ENCODE data around the gene WLS. TPM values are rescaled to one million over a fixed set of nuclear protein-coding genes. Genes with fewer than 3 reads are reported as not detected.

WLS gene
- total and polyA plus RNA-seq, 9 donors, result 42.2 to 303 (median 120) TPM

DNA sequence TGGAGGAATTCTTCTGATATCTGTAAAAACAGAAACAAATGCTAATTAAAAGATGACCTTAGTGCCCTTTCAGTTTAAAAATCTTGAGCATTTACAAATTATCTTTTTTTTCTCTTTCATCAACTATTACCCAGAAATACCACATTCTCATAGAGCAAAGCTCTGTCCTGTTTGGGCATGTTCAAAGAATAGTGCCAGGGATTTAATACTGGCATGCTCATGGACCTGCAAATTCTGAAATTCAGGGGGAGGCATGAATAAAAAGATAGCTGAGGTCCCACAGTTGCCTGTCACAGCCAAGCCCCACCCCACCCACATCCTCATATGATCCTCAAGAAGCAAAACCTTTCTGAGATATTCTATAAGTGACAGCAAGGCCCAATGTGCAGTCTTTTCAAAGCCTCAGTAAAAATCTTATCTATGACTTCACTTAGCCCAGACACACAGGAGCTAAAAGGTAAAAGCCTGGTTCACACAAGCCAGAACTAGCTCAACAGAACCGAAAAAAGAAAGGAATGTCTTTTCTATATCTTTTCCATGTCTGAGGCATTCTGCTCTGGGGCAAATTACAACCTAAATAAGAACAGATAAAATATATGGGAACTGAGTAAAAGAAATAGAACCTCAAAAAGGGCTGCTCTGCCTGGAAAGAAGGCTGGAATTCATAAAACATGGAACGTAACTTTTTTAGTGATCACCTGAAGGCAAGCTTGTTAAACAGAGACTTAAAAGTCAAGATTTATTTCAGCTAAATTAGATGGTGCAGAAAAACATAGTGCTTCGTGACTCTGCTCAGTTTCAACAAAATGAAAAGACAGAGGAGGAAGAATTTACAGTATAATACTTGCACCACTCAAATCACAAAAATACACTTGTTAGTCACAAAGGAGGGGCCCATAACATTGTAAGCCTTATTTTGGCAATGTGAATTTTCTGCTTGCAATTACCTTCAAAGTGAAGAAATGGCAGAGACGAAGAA lies 11.0 kb downstream of the WLS start:
- 53 to 65% (median 58%) methylated on average over 4 of the region's 4 CpGs for WGBS, 3 donors
- H3K9me3 ChIP-seq, result no peaks in the 10 kb centered on the region
- H3K36me3 ChIP-seq, result no peaks in the 10 kb centered on the region
- no peak for TF ChIP-seq EP300 (IDR thresholded peaks at IDR 0.05)
- no peak overlapping the region for H3K4me3 ChIP-seq
- intact Hi-C loops (cut with DNase I), result loop anchor here in 1 of 4 donors (10.0 kb wide), 1 partner anchor 46 kb away; no protein-coding TSS in a partner anchor
- no peak for DNase-seq
- H3K27ac ChIP-seq, result no peak overlapping the region
- peaks cover 12% of the 10 kb centered on the region for H3K4me1 ChIP-seq (ENCODE audit: insufficient read depth)
- no peaks in the 10 kb centered on the region for H3K27me3 ChIP-seq

DNA sequence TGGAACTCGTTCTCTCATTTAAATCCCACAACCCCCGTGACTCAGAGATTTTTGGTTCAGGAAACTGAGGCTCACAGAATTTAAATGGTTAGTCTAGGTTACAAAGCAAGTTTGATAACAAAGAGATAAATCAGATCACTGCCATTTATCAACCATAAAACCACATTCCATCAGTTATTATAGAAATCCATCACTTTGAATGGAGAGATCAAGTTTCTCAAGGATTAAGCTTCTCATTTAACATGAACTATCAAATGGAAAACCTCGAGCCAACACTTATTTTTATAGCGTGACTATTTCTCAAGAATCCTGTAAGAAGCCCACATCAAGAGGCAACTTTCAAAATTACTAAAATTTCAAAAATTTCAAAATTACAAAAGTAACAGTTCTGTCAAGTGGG lies 11.9 kb downstream of the WLS start:
- Histone ChIP-seq H3K27ac (no peak overlapping the region), H3K9me3 (no peaks in the 10 kb centered on the region), H3K27me3 (no peaks in the 10 kb centered on the region), H3K4me1 (ENCODE audit: insufficient read depth) (peaks cover 13% of the 10 kb centered on the region), H3K4me3 (no peak overlapping the region), H3K36me3 (no peaks in the 10 kb centered on the region)
- intact Hi-C loops (cut with DNase I), result loop anchor here in 1 of 4 donors (10.0 kb wide), 1 partner anchor 46 kb away; no protein-coding TSS in a partner anchor
- TF ChIP-seq EP300 (IDR thresholded peaks at IDR 0.05), result no peak
- TF ChIP-seq, protein P1, sequence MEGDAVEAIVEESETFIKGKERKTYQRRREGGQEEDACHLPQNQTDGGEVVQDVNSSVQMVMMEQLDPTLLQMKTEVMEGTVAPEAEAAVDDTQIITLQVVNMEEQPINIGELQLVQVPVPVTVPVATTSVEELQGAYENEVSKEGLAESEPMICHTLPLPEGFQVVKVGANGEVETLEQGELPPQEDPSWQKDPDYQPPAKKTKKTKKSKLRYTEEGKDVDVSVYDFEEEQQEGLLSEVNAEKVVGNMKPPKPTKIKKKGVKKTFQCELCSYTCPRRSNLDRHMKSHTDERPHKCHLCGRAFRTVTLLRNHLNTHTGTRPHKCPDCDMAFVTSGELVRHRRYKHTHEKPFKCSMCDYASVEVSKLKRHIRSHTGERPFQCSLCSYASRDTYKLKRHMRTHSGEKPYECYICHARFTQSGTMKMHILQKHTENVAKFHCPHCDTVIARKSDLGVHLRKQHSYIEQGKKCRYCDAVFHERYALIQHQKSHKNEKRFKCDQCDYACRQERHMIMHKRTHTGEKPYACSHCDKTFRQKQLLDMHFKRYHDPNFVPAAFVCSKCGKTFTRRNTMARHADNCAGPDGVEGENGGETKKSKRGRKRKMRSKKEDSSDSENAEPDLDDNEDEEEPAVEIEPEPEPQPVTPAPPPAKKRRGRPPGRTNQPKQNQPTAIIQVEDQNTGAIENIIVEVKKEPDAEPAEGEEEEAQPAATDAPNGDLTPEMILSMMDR (IDR thresholded peaks at IDR 0.05), result no peak
- 75 to 95% (median 87%) methylated on average over 4 of the region's 4 CpGs for WGBS, 3 donors
- no peak for DNase-seq

DNA sequence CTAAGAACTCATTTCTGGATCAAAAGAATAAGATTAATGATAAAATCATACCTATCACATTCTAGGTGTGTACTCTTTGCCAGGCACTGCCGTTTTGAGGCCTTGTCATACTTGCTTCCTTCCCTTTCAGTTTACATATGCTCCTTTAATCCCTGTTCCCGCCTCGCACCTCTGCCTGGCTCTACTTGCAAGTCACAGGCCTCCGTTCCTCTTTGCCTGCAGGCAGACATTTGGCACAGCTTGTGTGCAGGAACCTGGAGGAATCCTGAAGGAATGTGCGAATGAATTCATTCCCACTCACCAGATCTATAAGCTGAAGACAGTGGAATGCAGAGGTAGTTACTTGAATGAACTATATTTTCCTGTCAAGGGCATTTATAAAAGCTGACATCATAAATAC lies 13.8 kb downstream of the WLS start:
- no peak overlapping the region for H3K27ac ChIP-seq
- H3K4me3 ChIP-seq, result no peak overlapping the region
- TF ChIP-seq EP300 (IDR thresholded peaks at IDR 0.05), result no peak
- TF ChIP-seq, protein P1 (IDR thresholded peaks at IDR 0.05), result no peak
- no peak for TF ChIP-seq POLR2A (IDR thresholded peaks at IDR 0.05)
- H3K4me1 ChIP-seq (ENCODE audit: insufficient read depth), result peaks cover 15% of the 10 kb centered on the region
- intact Hi-C loops (cut with DNase I), result no loop called here
- DNase-seq, result no peak
- 74 to 80% (median 78%) methylated on average over 5 of the region's 5 CpGs for WGBS, 3 donors
- H3K9me3 ChIP-seq, result no peaks in the 10 kb centered on the region
- H3K27me3 ChIP-seq, result no peaks in the 10 kb centered on the region
- H3K36me3 ChIP-seq, result no peaks in the 10 kb centered on the region

DNA sequence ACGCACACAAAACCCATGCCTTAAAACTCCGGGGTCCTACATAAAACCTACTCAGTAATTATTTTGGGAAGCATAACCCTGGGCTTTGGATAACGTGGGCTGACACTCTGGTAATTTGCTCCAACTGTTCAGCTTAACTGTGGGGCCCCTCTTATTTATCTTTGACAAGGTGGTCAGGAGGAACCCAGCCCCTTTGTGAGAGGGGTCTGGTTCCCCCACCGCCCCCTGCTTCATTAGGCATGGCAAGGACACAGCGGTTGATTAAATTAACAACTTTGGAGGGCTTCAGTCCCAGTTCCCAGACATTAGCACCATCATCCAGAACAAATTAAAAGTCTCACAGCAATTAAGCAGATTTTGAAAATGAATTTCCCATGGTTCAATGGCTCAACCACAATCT lies 14.7 kb downstream of the WLS start:
- no peak overlapping the region for H3K27ac ChIP-seq
- no peak for TF ChIP-seq EP300 (IDR thresholded peaks at IDR 0.05)
- TF ChIP-seq POLR2A (IDR thresholded peaks at IDR 0.05), result no peak
- TF ChIP-seq, protein P1 (IDR thresholded peaks at IDR 0.05), result no peak
- 93 to 94% (median 93%) methylated on average over 5 of the region's 5 CpGs for WGBS, 3 donors
- H3K27me3 ChIP-seq, result no peaks in the 10 kb centered on the region
- intact Hi-C loops (cut with DNase I), result no loop called here
- no peaks in the 10 kb centered on the region for H3K9me3 ChIP-seq
- no peaks in the 10 kb centered on the region for H3K36me3 ChIP-seq
- peaks cover 11% of the 10 kb centered on the region for H3K4me1 ChIP-seq (ENCODE audit: insufficient read depth)
- no peak for DNase-seq
- H3K4me3 ChIP-seq, result no peak overlapping the region

DNA sequence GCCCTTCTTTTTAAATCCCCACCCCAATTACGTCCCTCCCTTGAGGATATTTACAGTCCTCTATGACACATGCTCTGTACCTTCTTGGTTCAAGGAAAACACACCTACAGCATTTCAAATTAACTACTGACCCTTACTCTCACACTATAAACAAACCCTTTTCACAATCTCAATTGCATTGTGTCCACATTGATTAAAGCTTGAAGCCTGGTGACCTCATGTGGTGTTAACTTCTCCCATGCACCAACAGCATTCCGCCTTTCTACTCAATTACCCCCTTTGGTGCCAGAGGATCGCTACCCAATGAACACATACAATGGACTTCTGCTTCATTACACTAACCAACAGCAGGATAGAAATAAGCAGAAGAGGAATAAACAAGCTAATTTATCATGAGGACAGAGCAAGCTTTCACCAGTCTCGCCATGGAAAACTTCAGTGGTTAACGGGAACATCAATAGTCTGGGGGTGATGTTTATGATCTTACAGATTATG lies 15.2 kb downstream of the WLS start:
- no peak for DNase-seq
- Histone ChIP-seq H3K36me3 (no peaks in the 10 kb centered on the region), H3K27me3 (no peaks in the 10 kb centered on the region), H3K4me3 (no peak overlapping the region), H3K27ac (no peak overlapping the region), H3K4me1 (ENCODE audit: insufficient read depth) (peaks cover 11% of the 10 kb centered on the region), H3K9me3 (no peaks in the 10 kb centered on the region)
- 93 to 96% (median 94%) methylated on average over 5 of the region's 5 CpGs for WGBS, 3 donors
- intact Hi-C loops (cut with DNase I), result no loop called here
- no peak for TF ChIP-seq POLR2A (IDR thresholded peaks at IDR 0.05)
- no peak for TF ChIP-seq EP300 (IDR thresholded peaks at IDR 0.05)
- TF ChIP-seq, protein P1 (IDR thresholded peaks at IDR 0.05), result no peak

Measured in ovary (tissue), 9 donors.